Astrocyte of the cerebellum (primary cell): ENCODE measurements around the gene DNAJC7.

Source experiments
- DNase-seq: peaks from one replicate; pipeline ENCODE4 v3.0.0-alpha.2; 2011; ENCODE audit warnings: low read depth
- H3K4me3 ChIP-seq: 2 replicates; pipeline ENCODE4 v1.5.1; 2011; ENCODE audit warnings: mild to moderate bottlenecking, low read depth, low read length, moderate library complexity
- in situ Hi-C: cut with HindIII; loops from 2 replicates; pipeline ENCODE4 v1.10.0; 2017; ENCODE audit warnings: low sequenced_read_pairs
- TF ChIP-seq, protein P1 (sequence below): IDR thresholded peaks from 2 replicates; pipeline ENCODE4 v1.5.1; 2012; ENCODE audit warnings: low read length, low read depth, moderate library complexity, mild to moderate bottlenecking; ENCODE audit errors: missing control alignments

DNAJC7 gene

DNA sequence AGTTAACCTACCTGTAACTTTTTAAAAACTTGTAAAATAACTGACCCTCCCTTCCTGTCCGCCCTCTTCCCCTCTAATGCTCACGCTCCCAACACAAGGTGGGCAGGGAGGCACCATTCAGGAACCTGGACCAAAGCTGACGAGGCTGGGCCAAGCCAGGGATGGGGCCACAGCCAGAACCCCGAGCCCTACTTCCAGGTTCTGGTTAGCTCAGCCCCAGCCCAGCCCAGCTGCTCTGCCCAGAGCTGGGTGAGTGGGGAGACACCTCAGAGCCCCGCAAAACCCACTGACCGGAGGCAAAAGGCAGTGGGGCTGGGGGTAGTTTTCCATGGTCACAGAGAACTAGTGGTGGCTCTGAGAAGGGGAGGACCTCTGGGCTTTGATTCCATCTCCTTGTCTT is 43.2 kb downstream of the DNAJC7 start:
- H3K4me3 ChIP-seq, result no peak overlapping the region
- TF ChIP-seq, protein P1, sequence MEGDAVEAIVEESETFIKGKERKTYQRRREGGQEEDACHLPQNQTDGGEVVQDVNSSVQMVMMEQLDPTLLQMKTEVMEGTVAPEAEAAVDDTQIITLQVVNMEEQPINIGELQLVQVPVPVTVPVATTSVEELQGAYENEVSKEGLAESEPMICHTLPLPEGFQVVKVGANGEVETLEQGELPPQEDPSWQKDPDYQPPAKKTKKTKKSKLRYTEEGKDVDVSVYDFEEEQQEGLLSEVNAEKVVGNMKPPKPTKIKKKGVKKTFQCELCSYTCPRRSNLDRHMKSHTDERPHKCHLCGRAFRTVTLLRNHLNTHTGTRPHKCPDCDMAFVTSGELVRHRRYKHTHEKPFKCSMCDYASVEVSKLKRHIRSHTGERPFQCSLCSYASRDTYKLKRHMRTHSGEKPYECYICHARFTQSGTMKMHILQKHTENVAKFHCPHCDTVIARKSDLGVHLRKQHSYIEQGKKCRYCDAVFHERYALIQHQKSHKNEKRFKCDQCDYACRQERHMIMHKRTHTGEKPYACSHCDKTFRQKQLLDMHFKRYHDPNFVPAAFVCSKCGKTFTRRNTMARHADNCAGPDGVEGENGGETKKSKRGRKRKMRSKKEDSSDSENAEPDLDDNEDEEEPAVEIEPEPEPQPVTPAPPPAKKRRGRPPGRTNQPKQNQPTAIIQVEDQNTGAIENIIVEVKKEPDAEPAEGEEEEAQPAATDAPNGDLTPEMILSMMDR, result no peak
- in situ Hi-C loops, result loop anchor here (25.0 kb wide), 1 partner anchor 237 kb away; the partner anchor contains the start of gene HAP1
- DNase-seq, result no peak

DNA sequence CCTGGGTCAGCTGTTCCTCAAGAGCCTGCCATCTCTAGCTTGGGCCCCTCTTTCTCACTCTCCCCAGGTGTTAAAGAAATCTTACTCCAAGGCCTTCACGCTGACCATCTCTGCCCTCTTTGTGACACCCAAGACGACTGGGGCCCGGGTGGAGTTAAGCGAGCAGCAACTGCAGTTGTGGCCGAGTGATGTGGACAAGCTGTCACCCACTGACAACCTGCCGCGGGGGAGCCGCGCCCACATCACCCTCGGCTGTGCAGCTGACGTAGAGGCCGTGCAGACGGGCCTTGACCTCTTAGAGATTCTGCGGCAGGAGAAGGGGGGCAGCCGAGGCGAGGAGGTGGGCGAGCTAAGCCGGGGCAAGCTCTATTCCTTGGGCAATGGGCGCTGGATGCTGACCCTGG is 43.8 kb downstream of the DNAJC7 start:
- TF ChIP-seq, protein P1, result no peak
- in situ Hi-C loops, result loop anchor here (25.0 kb wide), 1 partner anchor 236 kb away; the partner anchor contains the start of gene HAP1
- no peak overlapping the region for H3K4me3 ChIP-seq
- no peak for DNase-seq

DNA sequence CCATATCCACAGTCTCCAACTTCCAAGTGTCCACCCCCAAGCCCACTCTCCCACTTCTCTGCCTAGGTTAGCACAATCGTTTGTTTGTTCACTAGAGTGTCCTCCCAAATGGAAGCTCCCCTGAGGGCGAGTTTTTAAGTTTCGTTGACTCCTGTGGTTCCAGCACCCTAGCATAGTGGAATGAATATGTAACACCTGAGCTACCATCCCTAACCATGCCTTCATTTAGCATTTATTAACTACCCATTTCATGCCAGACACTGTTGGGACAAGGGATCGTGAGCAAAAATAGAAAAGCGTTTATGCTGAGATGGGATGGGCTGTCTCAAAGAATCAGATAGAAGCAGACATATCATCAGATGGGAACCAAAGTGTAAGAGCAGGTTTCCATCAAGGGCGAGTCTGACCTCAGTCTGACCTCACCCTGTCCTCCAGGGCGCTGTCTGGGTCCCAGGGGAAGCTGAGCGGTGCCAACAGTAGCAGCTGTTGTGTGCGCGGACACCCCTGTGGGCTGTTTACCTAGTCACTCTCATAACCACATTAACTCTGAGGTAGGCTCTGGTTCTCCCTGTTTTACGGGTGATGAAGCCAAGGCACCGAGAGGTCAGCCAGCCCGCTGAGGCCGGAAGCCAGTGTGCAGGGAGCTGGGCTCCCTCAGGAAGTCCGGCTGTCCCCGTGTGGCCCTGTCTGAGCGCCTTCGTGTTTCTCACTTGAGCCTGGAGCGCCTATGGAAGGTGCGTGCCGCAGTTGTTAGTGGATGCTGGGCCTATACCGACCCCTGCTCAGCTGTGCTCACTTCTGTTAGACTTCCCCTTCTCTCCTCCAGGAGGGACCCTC is 44.5 kb downstream of the DNAJC7 start:
- no peak for DNase-seq
- in situ Hi-C loops, result loop anchor here (25.0 kb wide), 1 partner anchor 235 kb away; the partner anchor contains the start of gene HAP1
- TF ChIP-seq, protein P1, result no peak
- no peak overlapping the region for H3K4me3 ChIP-seq

DNA sequence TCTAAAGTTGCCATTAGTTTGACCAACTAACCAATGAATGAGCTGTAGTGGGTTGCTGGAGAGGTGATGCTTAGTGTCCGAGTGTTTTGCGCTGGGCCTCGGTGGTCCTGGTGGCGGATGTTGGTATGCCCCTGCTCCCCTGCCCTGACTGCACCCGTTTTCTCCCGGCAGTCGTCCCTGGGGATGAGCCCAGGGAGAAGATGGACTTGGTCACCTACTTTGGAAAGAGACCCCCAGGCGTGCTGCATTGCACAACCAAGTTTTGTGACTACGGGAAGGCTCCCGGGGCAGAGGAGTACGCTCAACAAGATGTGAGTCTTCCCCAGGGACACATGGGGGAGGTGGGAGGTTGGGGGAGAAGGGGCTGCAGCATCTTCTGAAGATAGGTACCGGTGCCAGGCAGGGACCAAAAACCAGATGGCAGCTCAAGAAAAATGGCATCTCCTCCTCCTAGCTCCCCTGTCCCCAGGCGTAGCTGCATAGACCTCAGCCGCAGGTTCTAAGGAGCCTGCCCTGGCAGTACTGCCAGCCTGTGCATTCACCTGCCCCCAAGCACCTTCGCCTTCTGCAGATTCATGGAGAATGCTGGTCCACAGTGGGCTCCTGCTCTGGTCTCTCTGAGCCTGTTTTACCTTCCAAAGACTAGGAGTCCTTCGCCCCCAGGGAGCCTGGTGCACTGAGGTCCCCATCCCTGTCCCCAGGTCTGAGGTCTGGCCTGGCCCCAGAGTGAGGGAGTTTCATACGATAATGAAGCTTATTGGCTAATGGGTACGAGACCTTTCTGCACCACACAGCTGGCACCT is 45.3 kb downstream of the DNAJC7 start:
- TF ChIP-seq, protein P1, result no peak
- no peak for DNase-seq
- no peak overlapping the region for H3K4me3 ChIP-seq
- in situ Hi-C loops, result loop anchor here (25.0 kb wide), 1 partner anchor 235 kb away; the partner anchor contains the start of gene HAP1

DNA sequence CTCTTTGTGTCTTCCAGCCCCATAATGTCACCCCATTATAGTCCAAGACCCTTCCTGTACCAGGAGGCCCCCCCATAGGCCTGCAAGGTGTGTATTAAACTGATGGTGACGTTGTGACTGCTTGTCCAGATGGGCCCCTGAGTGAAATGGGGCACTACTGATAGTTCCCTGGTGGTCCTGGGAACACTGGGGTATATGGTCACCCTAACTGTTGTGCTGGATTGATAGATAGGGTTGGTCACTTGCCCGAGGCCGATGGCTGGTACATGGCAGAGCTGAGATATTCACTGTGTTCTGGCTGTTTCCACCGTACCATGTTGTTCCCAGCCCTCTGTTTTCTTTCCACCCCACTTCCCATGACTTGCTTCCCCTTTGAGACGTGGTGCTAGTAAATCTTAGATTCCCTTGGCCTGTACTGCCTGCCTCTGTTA is 46.3 kb downstream of the DNAJC7 start:
- TF ChIP-seq, protein P1, result no peak
- no peak for DNase-seq
- in situ Hi-C loops, result loop anchor here (25.0 kb wide), 1 partner anchor 234 kb away; the partner anchor contains the start of gene HAP1
- no peak overlapping the region for H3K4me3 ChIP-seq

DNA sequence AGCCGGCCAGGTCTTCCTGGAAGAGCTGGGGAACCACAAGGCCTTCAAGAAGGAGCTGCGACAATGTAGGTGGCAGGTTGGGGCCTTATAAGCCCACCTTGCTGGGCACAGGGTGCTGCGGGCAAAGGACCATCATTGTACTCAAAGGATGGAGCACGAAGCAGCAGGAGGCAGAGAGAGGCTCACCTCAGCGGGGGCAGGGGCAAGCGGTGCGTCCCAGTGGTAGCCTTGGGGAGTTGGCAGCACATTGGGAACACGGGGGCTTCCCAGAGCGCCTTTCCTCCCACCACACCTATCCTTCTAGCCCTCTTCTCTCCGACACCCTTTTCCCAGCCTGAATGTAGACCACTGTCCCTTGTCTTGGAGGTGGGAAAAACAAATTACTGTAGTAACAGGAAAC is 48.6 kb downstream of the DNAJC7 start:
- TF ChIP-seq, protein P1, result no peak
- in situ Hi-C loops, result loop anchor here (5.0 to 25.0 kb wide), 2 partner anchors 144 to 231 kb away; partner anchors contain the start of genes DHX58 and HAP1
- no peak overlapping the region for H3K4me3 ChIP-seq
- no peak for DNase-seq
